Inflammatory macrophage treated with lipopolysaccharide for 1 hour (primary cell): ENCODE data around the gene RNF181.
"Not testable (repeated sequence)": the region's sequence is repeated elsewhere in the genome, so short reads cannot be mapped to it uniquely, and the experiment has no call there.

ENCODE experiments used
- DNase-seq, 2 donors: peaks; one replicate each; pipeline ENCODE4 v3.0.0-alpha.2; 2020 to 2022

The RNF181 gene

GRCh38 chr2:85577386-85578242, 17.9 kb upstream of the RNF181 start, which contains the start of gene VAMP8:
Gene VAMP8 (plus strand): TSS chr2:85577586. CDS start chr2:85577647, 61 bp downstream.
- DNase-seq, result peak; percentile 44 to 56

GRCh38 chr2:85578243-85579180, 17.0 kb upstream of the RNF181 start:
- DNase-seq, result peak; percentile 60 to 71

- peak; percentile 57 to 68 for DNase-seq
Observed at GRCh38 chr2:85579266-85579935, 16.1 kb upstream of the RNF181 start.

- no peak for DNase-seq
Observed at GRCh38 chr2:85580206-85580605, 15.3 kb upstream of the RNF181 start.

- peak in 1 of 2 donors; percentile 15 for DNase-seq
Observed at GRCh38 chr2:85582492-85582891, 13.1 kb upstream of the RNF181 start.

GRCh38 chr2:85583667-85584353, 11.7 kb upstream of the RNF181 start:
- peak in 1 of 2 donors; percentile 17 for DNase-seq

GRCh38 chr2:85584354-85584856, 11.1 kb upstream of the RNF181 start, which contains the start of gene VAMP5:
Gene VAMP5 (plus strand): TSS chr2:85584431. CDS start chr2:85584491, 60 bp downstream.
- no peak for DNase-seq

GRCh38 chr2:85584857-85585780, 10.4 kb upstream of the RNF181 start:
- no peak for DNase-seq

GRCh38 chr2:85585781-85586105, 9.8 kb upstream of the RNF181 start:
- peak in 1 of 2 donors; percentile 40 for DNase-seq

GRCh38 chr2:85588236-85588635, 7.3 kb upstream of the RNF181 start:
- no peak for DNase-seq

- no peak for DNase-seq
Observed at GRCh38 chr2:85588645-85589044, 6.9 kb upstream of the RNF181 start.

GRCh38 chr2:85589181-85589580, 6.4 kb upstream of the RNF181 start:
- no peak for DNase-seq

GRCh38 chr2:85589982-85590791, 5.4 kb upstream of the RNF181 start:
- peak; percentile 72 to 80 for DNase-seq

GRCh38 chr2:85590950-85591349, 4.6 kb upstream of the RNF181 start:
- DNase-seq, result peak in 1 of 2 donors; percentile 27

- DNase-seq, result no peak
Observed at GRCh38 chr2:85591563-85591962, 4.0 kb upstream of the RNF181 start.

GRCh38 chr2:85592299-85592698, 3.2 kb upstream of the RNF181 start:
- not testable (repeated sequence) for DNase-seq

- no peak for DNase-seq
Observed at GRCh38 chr2:85593023-85593422, 2.5 kb upstream of the RNF181 start.

- DNase-seq, result no peak
Observed at GRCh38 chr2:85594715-85595300, 737 bp upstream of the RNF181 start.

- no peak for DNase-seq
Observed at GRCh38 chr2:85596026-85596333, 435 bp downstream of the RNF181 start.
